A673 (cell line): ENCODE data around the gene OCEL1.

Source experiments
- CTCF ChIP-seq: fragments of 300-800, 200-600 bp; sonication (generic); conservative IDR thresholded peaks from 2 replicates; pipeline ENCODE4 v1.5.1; 2017; ENCODE audit warnings: low read depth, mild to moderate bottlenecking, antibody characterized with exemption, low read length, moderate library complexity, mixed read lengths
- EZH2 ChIP-seq: fragments of 200-600 bp; sonication (generic); IDR thresholded peaks from 2 replicates; pipeline ENCODE4 v1.6.1; 2017; ENCODE audit warnings: borderline replicate concordance, low read depth, mild to moderate bottlenecking, mixed read lengths, antibody characterized with exemption, low read length; ENCODE audit not compliant: poor library complexity, severe bottlenecking

GRCh38 chr19:17260842-17261325 lies 34.9 kb downstream of the OCEL1 start:
- peak; percentile 98 for TF ChIP-seq CTCF
- TF ChIP-seq EZH2, result no peak
